IMR-90 (cell line): ENCODE measurements around the gene GGACT. TPM values are rescaled to one million over a fixed set of nuclear protein-coding genes. Genes with fewer than 3 reads are reported as not detected.

Experiments
- ATAC-seq: fragments of 200-7000 bp; cut with Tn5 transposase; 2 replicates; pipeline ENCODE4 v1.9.1; 2020; ENCODE audit warnings: low read depth, mild to moderate bottlenecking, moderate library complexity
- BruUV-seq: library from RNA; stranded (reverse); fragments of 400-500 nt; replicated peaks from 2 replicates; lab custom pipeline; 2021; lab: Mats Ljungman, UMichigan
- CTCF ChIA-PET: fragments of 300-600 bp; formaldehyde crosslinking; extraction: SDS; loops from one replicate; lab custom pipeline; 2021; ENCODE audit warnings: antibody characterized with exemption; lab: Yijun Ruan, JAX
- POLR2A ChIA-PET: fragments of 300-600 bp; sonication (Branson Sonifier 250); formaldehyde crosslinking; loops from one replicate; lab custom pipeline; 2022; ENCODE audit warnings: antibody characterized with exemption; ENCODE audit not compliant: unreplicated experiment; lab: Charles Lee
- DNase-seq: peaks from one replicate; pipeline ENCODE4 v3.0.0; 2013
- H2AFZ ChIP-seq: replicated peaks from 2 replicates; pipeline ENCODE3; 2013; ENCODE audit warnings: low read length, mild to moderate bottlenecking; ENCODE audit not compliant: poor library complexity
- H2AK5ac ChIP-seq: 2 replicates; pipeline ENCODE4 v1.6.1; 2013; ENCODE audit warnings: low read depth, low read length, inconsistent platforms
- H2AK9ac ChIP-seq: replicated peaks from 2 replicates; pipeline ENCODE3; 2013; ENCODE audit warnings: mild to moderate bottlenecking, low read depth, low read length, moderate library complexity; ENCODE audit not compliant: poor library complexity
- H2BK120ac ChIP-seq: 2 replicates; pipeline ENCODE4 v1.6.1; 2013; ENCODE audit warnings: low read depth, low read length, inconsistent platforms
- H2BK15ac ChIP-seq: 3 replicates; pipeline ENCODE4 v1.6.1; 2013; ENCODE audit warnings: low read depth, low read length, inconsistent platforms
- H2BK20ac ChIP-seq: 2 replicates; pipeline ENCODE4 v1.6.1; 2013; ENCODE audit warnings: low read depth, mild to moderate bottlenecking, inconsistent platforms, low read length, moderate library complexity
- H2BK5ac ChIP-seq: 2 replicates; pipeline ENCODE4 v1.6.1; 2013; ENCODE audit warnings: mild to moderate bottlenecking, low read depth, low read length, inconsistent platforms; ENCODE audit not compliant: poor library complexity, severe bottlenecking
- H3K14ac ChIP-seq: replicated peaks from 2 replicates; pipeline ENCODE4 v1.6.1; 2013; ENCODE audit warnings: low read depth, low read length, inconsistent platforms
- H3K18ac ChIP-seq: 2 replicates; pipeline ENCODE4 v1.6.1; 2013; ENCODE audit warnings: low read depth, low read length, control low read depth
- H3K23ac ChIP-seq: 2 replicates; pipeline ENCODE4 v1.6.1; 2013; ENCODE audit warnings: low read depth, low read length, inconsistent platforms
- H3K27ac ChIP-seq: 2 replicates; pipeline ENCODE4 v1.5.1; 2013; ENCODE audit warnings: mild to moderate bottlenecking, control low read depth, low read length; ENCODE audit not compliant: insufficient read depth
- H3K27me3 ChIP-seq: 2 replicates; pipeline ENCODE4 v1.6.1; 2013; ENCODE audit warnings: low read length; ENCODE audit not compliant: control insufficient read depth, insufficient read depth
- H3K36me3 ChIP-seq: 2 replicates; pipeline ENCODE4 v1.6.1; 2013; ENCODE audit warnings: low read length, mixed read lengths; ENCODE audit not compliant: control insufficient read depth, insufficient read depth
- H3K4ac ChIP-seq: 2 replicates; pipeline ENCODE4 v1.6.1; 2013; ENCODE audit warnings: low read depth, low read length, inconsistent platforms
- H3K4me1 ChIP-seq: 2 replicates; pipeline ENCODE4 v1.6.1; 2013; ENCODE audit warnings: low read length, mixed read lengths; ENCODE audit not compliant: control insufficient read depth, insufficient read depth
- H3K4me2 ChIP-seq: 2 replicates; pipeline ENCODE4 v1.6.1; 2013; ENCODE audit warnings: low read depth, mild to moderate bottlenecking, control low read depth, low read length, moderate library complexity
- H3K4me3 ChIP-seq: 2 replicates; pipeline ENCODE4 v1.5.1; 2013; ENCODE audit warnings: low read depth, mild to moderate bottlenecking, control low read depth, low read length, moderate library complexity; ENCODE audit not compliant: insufficient read depth
- H3K56ac ChIP-seq: 2 replicates; pipeline ENCODE4 v1.6.1; 2013; ENCODE audit warnings: low read length, inconsistent platforms; ENCODE audit not compliant: insufficient read depth; ENCODE audit errors: extremely low read depth
- H3K79me1 ChIP-seq, 2 experiments: 2 replicates each; pipeline ENCODE4 v1.6.1; 2013; ENCODE audit warnings: low read length in 2 of 2, inconsistent platforms in 1 of 2, low read depth in 1 of 2
- H3K9ac ChIP-seq: 2 replicates; pipeline ENCODE4 v1.6.1; 2013; ENCODE audit warnings: low read depth, low read length, control low read depth
- H3K9me1 ChIP-seq: 2 replicates; pipeline ENCODE4 v1.6.1; 2013; ENCODE audit warnings: low read length, inconsistent platforms; ENCODE audit not compliant: insufficient read depth
- H3K9me3 ChIP-seq: 2 replicates; pipeline ENCODE4 v1.6.1; 2013; ENCODE audit warnings: low read length; ENCODE audit not compliant: control insufficient read depth, insufficient read depth
- H4K20me1 ChIP-seq: 2 replicates; pipeline ENCODE4 v1.6.1; 2013; ENCODE audit warnings: low read length, inconsistent platforms; ENCODE audit not compliant: insufficient read depth
- H4K5ac ChIP-seq: 2 replicates; pipeline ENCODE4 v1.6.1; 2013; ENCODE audit warnings: mild to moderate bottlenecking, low read depth, low read length, control low read depth
- H4K8ac ChIP-seq, 2 experiments: 2 replicates each; pipeline ENCODE4 v1.6.1; 2013; ENCODE audit warnings: low read depth in 2 of 2, low read length in 2 of 2, control low read depth in 1 of 2, inconsistent platforms in 1 of 2
- H4K91ac ChIP-seq: 2 replicates; pipeline ENCODE4 v1.6.1; 2013; ENCODE audit warnings: low read depth, low read length, inconsistent platforms; ENCODE audit not compliant: insufficient read depth
- BHLHE40 ChIP-seq: fragments of 150-350 bp; IDR thresholded peaks from 2 replicates; pipeline ENCODE4 v1.6.1; 2016; ENCODE audit warnings: mild to moderate bottlenecking, low read depth, low read length
- CEBPB ChIP-seq: IDR thresholded peaks from 2 replicates; pipeline ENCODE4 v1.6.1; 2012; ENCODE audit warnings: low read depth, low read length, improper control_type of control experiment
- FOS ChIP-seq: fragments of 150-350 bp; IDR thresholded peaks from 2 replicates; pipeline ENCODE4 v1.6.1; 2016; ENCODE audit warnings: low read depth, low read length
- MAFK ChIP-seq: IDR thresholded peaks from 2 replicates; pipeline ENCODE4 v1.6.1; 2012; ENCODE audit warnings: low read depth, low read length, improper control_type of control experiment
- MAZ ChIP-seq: IDR thresholded peaks from 2 replicates; pipeline ENCODE4 v1.6.1; 2012; ENCODE audit warnings: low read depth, mild to moderate bottlenecking, low read length, improper control_type of control experiment, moderate library complexity, borderline replicate concordance
- MXI1 ChIP-seq: IDR thresholded peaks from 2 replicates; pipeline ENCODE4 v1.6.1; 2012; ENCODE audit warnings: low read depth, mild to moderate bottlenecking, low read length, moderate library complexity, borderline replicate concordance
- POLR2A ChIP-seq: IDR thresholded peaks from 2 replicates; pipeline ENCODE4 v1.6.1; 2012; ENCODE audit warnings: mild to moderate bottlenecking, low read depth, low read length
- RAD21 ChIP-seq: IDR thresholded peaks from 2 replicates; pipeline ENCODE4 v1.6.1; 2012; ENCODE audit warnings: low read length, improper control_type of control experiment
- RCOR1 ChIP-seq: IDR thresholded peaks from 2 replicates; pipeline ENCODE4 v1.6.1; 2012; ENCODE audit warnings: mild to moderate bottlenecking, low read length, improper control_type of control experiment; ENCODE audit not compliant: insufficient replicate concordance
- RFX5 ChIP-seq: IDR thresholded peaks from 2 replicates; pipeline ENCODE4 v1.8.0; 2012; ENCODE audit warnings: low read depth, mild to moderate bottlenecking, low read length, moderate library complexity
- SMC3 ChIP-seq: fragments of 150-350 bp; IDR thresholded peaks from 2 replicates; pipeline ENCODE4 v1.6.1; 2016; ENCODE audit warnings: low read depth, mild to moderate bottlenecking, antibody characterized with exemption, low read length, moderate library complexity
- WGBS, 2 experiments: methylation state at CpG; one replicate each; pipeline versions ENCODE4 v1.1.5 to v1.1.7; 2013; ENCODE audit warnings: missing lambda C conversion rate in 2 of 2; ENCODE audit not compliant: insufficient read length in 1 of 2; ENCODE audit errors: extremely low coverage in 2 of 2; 5-methylcytosine and 5-hydroxymethylcytosine counted together
- dilution Hi-C: fragments of 300-500 bp; cut with HindIII; formaldehyde crosslinking; loops from one replicate; pipeline ENCODE4 v1.14.3; 2018; ENCODE audit warnings: low sequenced_read_pairs; ENCODE audit not compliant: unreplicated experiment
- in situ Hi-C: fragments of 300-500 bp; cut with MboI; formaldehyde crosslinking; loops from 3 replicates; pipeline ENCODE4 v1.14.3; 2019; ENCODE audit warnings: low sequenced_read_pairs, inconsistent platforms, mixed read lengths
- intact Hi-C: fragments of 100-400 bp; cut with micrococcal nuclease; formaldehyde crosslinking; loops from 2 replicates; pipeline ENCODE4 v1.10.0; 2022
- polyA plus RNA-seq, 3 experiments: library from polyadenylated mRNA; depleted of rRNA; stranded (reverse); fragments of >200 nt; gene quantifications; 2 replicates each; pipeline ENCODE4 v1.2.3, GENCODE V29; 2012; ENCODE audit warnings: low replicate concordance in 1 of 3
- total RNA-seq: library from RNA; depleted of rRNA; stranded (reverse); fragments of >200 nt; gene quantifications from 2 replicates; pipeline ENCODE4 v1.2.3, GENCODE V29; 2012
- TF ChIP-seq, protein P1 (sequence below): conservative IDR thresholded peaks from 2 replicates; pipeline ENCODE4 v1.5.1; 2012; ENCODE audit warnings: mild to moderate bottlenecking, low read depth, low read length, improper control_type of control experiment
- TF ChIP-seq, protein P2 (sequence below): fragments of 150-350 bp; IDR thresholded peaks from 2 replicates; pipeline ENCODE4 v1.6.1; 2016; ENCODE audit warnings: low read depth, mild to moderate bottlenecking, low read length, moderate library complexity, borderline replicate concordance

GGACT gene
- total and polyA plus RNA-seq, 2 of the 4 experiments (the other 2 are of a cell fraction) = 2.0 to 2.6 TPM

DNA sequence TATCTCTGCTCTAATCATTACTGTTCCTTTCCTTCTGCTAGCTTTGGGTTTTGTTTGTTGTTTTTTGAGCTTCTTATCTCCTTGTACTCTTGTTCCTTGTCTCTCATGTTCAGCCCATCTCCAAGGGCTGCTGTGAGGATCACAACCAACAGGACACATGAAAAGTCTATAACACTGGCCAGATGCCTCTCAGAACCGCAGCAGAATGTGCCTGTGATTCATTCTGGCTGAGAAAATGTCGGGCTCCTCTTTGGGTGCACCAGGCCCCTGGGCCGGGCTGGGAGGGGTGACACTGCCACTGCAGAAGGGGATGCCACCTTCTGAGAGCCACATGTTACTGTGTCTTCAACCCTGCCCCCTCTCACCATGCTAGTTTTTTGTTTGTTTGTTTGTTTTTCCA lies 48.0 kb downstream of the GGACT start:
- Histone ChIP-seq H3K27ac (no peak overlapping the region), H2AK5ac (no peak overlapping the region), H3K9me3 (no peaks in the 10 kb centered on the region), H4K8ac (no peak overlapping the region), H2BK20ac (no peak overlapping the region), H4K20me1 (no peaks in the 10 kb centered on the region), H3K36me3 (no peaks in the 10 kb centered on the region), H2AK9ac (no peak overlapping the region), H3K9me1 (no peaks in the 10 kb centered on the region), H3K18ac (no peak overlapping the region), H2AFZ (no peak overlapping the region), H3K23ac (no peak overlapping the region), H3K14ac (no peak overlapping the region), H4K5ac (no peak overlapping the region), H2BK120ac (no peak overlapping the region), H3K4me1 (peaks cover 5% of the 10 kb centered on the region; the same call in 1 of the 2 replicates), H3K4me3 (no peak overlapping the region), H3K79me1 (no peaks in the 10 kb centered on the region), H3K4ac (no peak overlapping the region), H2BK5ac (no peak overlapping the region), H3K56ac (no peak overlapping the region), H2BK15ac (no peak overlapping the region), H3K4me2 (no peak overlapping the region), H3K27me3 (no peaks in the 10 kb centered on the region), H4K91ac (no peak overlapping the region), H3K9ac (no peak overlapping the region)
- no peak for TF ChIP-seq MXI1
- no peak for TF ChIP-seq FOS
- no peak for TF ChIP-seq POLR2A
- TF ChIP-seq RFX5 = no peak
- no peak for TF ChIP-seq SMC3
- TF ChIP-seq MAZ = no peak
- TF ChIP-seq MAFK = no peak
- TF ChIP-seq, protein P1, sequence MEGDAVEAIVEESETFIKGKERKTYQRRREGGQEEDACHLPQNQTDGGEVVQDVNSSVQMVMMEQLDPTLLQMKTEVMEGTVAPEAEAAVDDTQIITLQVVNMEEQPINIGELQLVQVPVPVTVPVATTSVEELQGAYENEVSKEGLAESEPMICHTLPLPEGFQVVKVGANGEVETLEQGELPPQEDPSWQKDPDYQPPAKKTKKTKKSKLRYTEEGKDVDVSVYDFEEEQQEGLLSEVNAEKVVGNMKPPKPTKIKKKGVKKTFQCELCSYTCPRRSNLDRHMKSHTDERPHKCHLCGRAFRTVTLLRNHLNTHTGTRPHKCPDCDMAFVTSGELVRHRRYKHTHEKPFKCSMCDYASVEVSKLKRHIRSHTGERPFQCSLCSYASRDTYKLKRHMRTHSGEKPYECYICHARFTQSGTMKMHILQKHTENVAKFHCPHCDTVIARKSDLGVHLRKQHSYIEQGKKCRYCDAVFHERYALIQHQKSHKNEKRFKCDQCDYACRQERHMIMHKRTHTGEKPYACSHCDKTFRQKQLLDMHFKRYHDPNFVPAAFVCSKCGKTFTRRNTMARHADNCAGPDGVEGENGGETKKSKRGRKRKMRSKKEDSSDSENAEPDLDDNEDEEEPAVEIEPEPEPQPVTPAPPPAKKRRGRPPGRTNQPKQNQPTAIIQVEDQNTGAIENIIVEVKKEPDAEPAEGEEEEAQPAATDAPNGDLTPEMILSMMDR = no peak
- TF ChIP-seq, protein P2, sequence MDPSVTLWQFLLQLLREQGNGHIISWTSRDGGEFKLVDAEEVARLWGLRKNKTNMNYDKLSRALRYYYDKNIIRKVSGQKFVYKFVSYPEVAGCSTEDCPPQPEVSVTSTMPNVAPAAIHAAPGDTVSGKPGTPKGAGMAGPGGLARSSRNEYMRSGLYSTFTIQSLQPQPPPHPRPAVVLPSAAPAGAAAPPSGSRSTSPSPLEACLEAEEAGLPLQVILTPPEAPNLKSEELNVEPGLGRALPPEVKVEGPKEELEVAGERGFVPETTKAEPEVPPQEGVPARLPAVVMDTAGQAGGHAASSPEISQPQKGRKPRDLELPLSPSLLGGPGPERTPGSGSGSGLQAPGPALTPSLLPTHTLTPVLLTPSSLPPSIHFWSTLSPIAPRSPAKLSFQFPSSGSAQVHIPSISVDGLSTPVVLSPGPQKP = no peak
- TF ChIP-seq BHLHE40 = no peak
- no peak for TF ChIP-seq RAD21
- no peak for TF ChIP-seq CEBPB
- no peak for TF ChIP-seq RCOR1
- in situ Hi-C loops (loop anchor here (10.0 kb wide), 1 partner anchor 886 kb away; no protein-coding TSS in a partner anchor), intact Hi-C loops (no loop called here), dilution Hi-C loops (no loop called here)
- BruUV-seq = no TSS peak
- POLR2A ChIA-PET = no interaction called here
- CTCF ChIA-PET = no interaction called here
- ATAC-seq = peak; percentile 68
- DNase-seq = peak; percentile 30
- WGBS, 2 experiments = no CpG with 5 or more reads among the region's 3 CpGs
